Astrocyte (in vitro differentiated cells and primary cell): ENCODE results near the gene CSNK1G3. TPM values are rescaled to one million over a fixed set of nuclear protein-coding genes. Genes with fewer than 3 reads are reported as not detected.

Experiments
- DNase-seq: peaks from one replicate; pipeline ENCODE4 v3.0.0-alpha.2; 2010; ENCODE audit warnings: low read depth
- FAIRE-seq: peaks from 2 replicates; lab custom pipeline; 2011; peaks lifted over from hg19 to GRCh38; lab: Jason Lieb, UNC
- H2AFZ ChIP-seq: 2 replicates; pipeline ENCODE4 v1.6.0; 2012; ENCODE audit warnings: low read depth, low read length, inconsistent platforms
- H3K27ac ChIP-seq: 2 replicates; pipeline ENCODE4 v1.5.1; 2011; ENCODE audit warnings: low read depth, low read length, inconsistent platforms
- H3K27me3 ChIP-seq: 2 replicates; pipeline ENCODE4 v1.6.0; 2011; ENCODE audit warnings: low read length, inconsistent platforms; ENCODE audit not compliant: insufficient read depth
- H3K36me3 ChIP-seq: 2 replicates; pipeline ENCODE4 v1.5.1; 2011; ENCODE audit warnings: low read length, inconsistent platforms; ENCODE audit not compliant: insufficient read depth
- H3K4me1 ChIP-seq: 2 replicates; pipeline ENCODE4 v1.5.1; 2011; ENCODE audit warnings: low read length, inconsistent platforms; ENCODE audit not compliant: insufficient read depth
- H3K4me2 ChIP-seq: 2 replicates; pipeline ENCODE4 v1.6.0; 2012; ENCODE audit warnings: low read length, inconsistent platforms
- H3K4me3 ChIP-seq: 2 replicates; pipeline ENCODE4 v1.5.1; 2011; ENCODE audit warnings: low read depth, mild to moderate bottlenecking, low read length, inconsistent platforms; ENCODE audit not compliant: insufficient read depth
- H3K79me2 ChIP-seq: 2 replicates; pipeline ENCODE4 v1.6.0; 2012; ENCODE audit warnings: mild to moderate bottlenecking, low read length, inconsistent platforms; ENCODE audit not compliant: insufficient read depth
- H3K9ac ChIP-seq: 2 replicates; pipeline ENCODE4 v1.6.0; 2012; ENCODE audit warnings: mild to moderate bottlenecking, low read length, inconsistent platforms
- H3K9me3 ChIP-seq: 2 replicates; pipeline ENCODE4 v1.5.1; 2012; ENCODE audit warnings: low read depth, mild to moderate bottlenecking, low read length, inconsistent platforms; ENCODE audit not compliant: insufficient read depth
- H4K20me1 ChIP-seq: 2 replicates; pipeline ENCODE4 v1.6.0; 2012; ENCODE audit warnings: low read length, inconsistent platforms; ENCODE audit not compliant: insufficient read depth
- H3K27ac Mint-ChIP-seq: one replicate; pipeline ENCODE4 v1.8.0; 2021; ENCODE audit warnings: mild to moderate bottlenecking, mixed read lengths; ENCODE audit not compliant: unreplicated experiment
- H3K27me3 Mint-ChIP-seq: one replicate; pipeline ENCODE4 v1.8.0; 2021; ENCODE audit warnings: low read depth, mixed read lengths; ENCODE audit not compliant: unreplicated experiment
- H3K36me3 Mint-ChIP-seq: one replicate; pipeline ENCODE4 v1.8.0; 2021; ENCODE audit warnings: low read depth, mixed read lengths; ENCODE audit not compliant: unreplicated experiment
- H3K4me1 Mint-ChIP-seq: one replicate; pipeline ENCODE4 v1.8.0; 2021; ENCODE audit warnings: low read depth, mixed read lengths; ENCODE audit not compliant: unreplicated experiment
- H3K4me3 Mint-ChIP-seq: one replicate; pipeline ENCODE4 v1.8.0; 2021; ENCODE audit warnings: mild to moderate bottlenecking, moderate library complexity, mixed read lengths; ENCODE audit not compliant: unreplicated experiment
- H3K9me3 Mint-ChIP-seq: one replicate; pipeline ENCODE4 v1.8.0; 2021; ENCODE audit warnings: mild to moderate bottlenecking, mixed read lengths; ENCODE audit not compliant: unreplicated experiment
- EZH2 ChIP-seq: IDR thresholded peaks from 2 replicates; pipeline ENCODE4 v1.6.1; 2012; ENCODE audit warnings: mild to moderate bottlenecking, low read length, inconsistent platforms; ENCODE audit not compliant: insufficient read depth
- total RNA-seq: library from RNA; stranded (reverse); gene quantifications from 2 replicates; pipeline ENCODE4 v1.2.1, GENCODE V29; 2021
- TF ChIP-seq, protein P1 (sequence below): IDR thresholded peaks from 2 replicates; pipeline ENCODE4 v1.5.1; 2011; ENCODE audit warnings: low read depth, mild to moderate bottlenecking, inconsistent platforms, low read length, moderate library complexity; ENCODE audit not compliant: insufficient read depth

CSNK1G3 gene
- total RNA-seq, 1 donor from 2014 or later, result 59.4 TPM

DNA sequence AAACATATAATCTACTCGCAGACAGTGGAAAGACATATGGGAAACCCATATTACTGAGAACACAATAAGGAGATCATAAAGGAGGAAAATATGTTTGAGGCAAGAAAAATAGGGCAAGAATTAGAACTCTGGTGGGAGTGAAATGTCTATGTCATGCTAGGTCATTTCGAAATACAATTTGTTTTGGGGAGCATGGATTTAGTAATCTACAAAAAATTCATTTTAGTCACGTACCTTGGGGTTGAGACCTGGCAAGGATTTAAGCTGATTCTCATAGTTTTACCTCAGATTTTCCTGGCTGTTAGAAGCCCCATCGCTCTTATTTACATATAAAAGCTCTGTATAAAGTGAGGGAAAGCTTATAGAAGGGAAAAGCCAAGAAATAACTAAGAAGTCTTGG, 11.5 kb upstream of the CSNK1G3 start:
- no peaks in the 10 kb centered on the region for H3K36me3 ChIP-seq
- H3K27me3 ChIP-seq, result no peaks in the 10 kb centered on the region
- DNase-seq (no peak), FAIRE-seq (no peak)
- no peak overlapping the region for H3K4me3 ChIP-seq
- no peak overlapping the region for H3K9ac ChIP-seq
- H2AFZ ChIP-seq, result no peak overlapping the region
- H3K4me1 ChIP-seq, result peaks cover 3% of the 10 kb centered on the region
- no peaks in the 10 kb centered on the region for H3K9me3 ChIP-seq
- H3K27ac ChIP-seq, result no peak overlapping the region
- no peak for TF ChIP-seq EZH2
- TF ChIP-seq, protein P1, sequence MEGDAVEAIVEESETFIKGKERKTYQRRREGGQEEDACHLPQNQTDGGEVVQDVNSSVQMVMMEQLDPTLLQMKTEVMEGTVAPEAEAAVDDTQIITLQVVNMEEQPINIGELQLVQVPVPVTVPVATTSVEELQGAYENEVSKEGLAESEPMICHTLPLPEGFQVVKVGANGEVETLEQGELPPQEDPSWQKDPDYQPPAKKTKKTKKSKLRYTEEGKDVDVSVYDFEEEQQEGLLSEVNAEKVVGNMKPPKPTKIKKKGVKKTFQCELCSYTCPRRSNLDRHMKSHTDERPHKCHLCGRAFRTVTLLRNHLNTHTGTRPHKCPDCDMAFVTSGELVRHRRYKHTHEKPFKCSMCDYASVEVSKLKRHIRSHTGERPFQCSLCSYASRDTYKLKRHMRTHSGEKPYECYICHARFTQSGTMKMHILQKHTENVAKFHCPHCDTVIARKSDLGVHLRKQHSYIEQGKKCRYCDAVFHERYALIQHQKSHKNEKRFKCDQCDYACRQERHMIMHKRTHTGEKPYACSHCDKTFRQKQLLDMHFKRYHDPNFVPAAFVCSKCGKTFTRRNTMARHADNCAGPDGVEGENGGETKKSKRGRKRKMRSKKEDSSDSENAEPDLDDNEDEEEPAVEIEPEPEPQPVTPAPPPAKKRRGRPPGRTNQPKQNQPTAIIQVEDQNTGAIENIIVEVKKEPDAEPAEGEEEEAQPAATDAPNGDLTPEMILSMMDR, result no peak
- Mint-ChIP-seq H3K9me3 (no peaks in the 10 kb centered on the region), H3K27me3 (peaks cover 2% of the 10 kb centered on the region), H3K27ac (no peak overlapping the region), H3K36me3 (no peaks in the 10 kb centered on the region), H3K4me1 (peaks cover 1% of the 10 kb centered on the region), H3K4me3 (no peak overlapping the region)
- no peaks in the 10 kb centered on the region for H4K20me1 ChIP-seq
- no peaks in the 10 kb centered on the region for H3K79me2 ChIP-seq
- H3K4me2 ChIP-seq, result no peak overlapping the region

DNA sequence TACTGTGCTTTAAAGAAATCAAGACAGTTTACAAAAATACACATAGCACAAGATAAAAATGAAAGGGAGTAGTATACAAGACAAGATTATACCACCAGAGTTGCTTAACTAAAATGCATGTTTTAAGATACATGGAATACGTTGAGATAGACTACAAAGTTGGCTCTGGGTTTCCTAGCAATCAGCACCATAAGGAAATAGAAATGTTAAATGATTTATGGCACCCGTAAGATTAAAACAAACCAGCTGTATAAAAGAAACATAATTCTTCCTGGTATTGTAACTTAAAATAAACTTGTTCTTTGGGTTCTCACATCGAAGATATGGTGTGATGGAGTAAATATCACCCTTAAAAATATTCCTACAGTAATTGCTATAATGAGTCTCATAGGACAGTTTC, 9.9 kb upstream of the CSNK1G3 start:
- H3K36me3 Mint-ChIP-seq, result no peaks in the 10 kb centered on the region

DNA sequence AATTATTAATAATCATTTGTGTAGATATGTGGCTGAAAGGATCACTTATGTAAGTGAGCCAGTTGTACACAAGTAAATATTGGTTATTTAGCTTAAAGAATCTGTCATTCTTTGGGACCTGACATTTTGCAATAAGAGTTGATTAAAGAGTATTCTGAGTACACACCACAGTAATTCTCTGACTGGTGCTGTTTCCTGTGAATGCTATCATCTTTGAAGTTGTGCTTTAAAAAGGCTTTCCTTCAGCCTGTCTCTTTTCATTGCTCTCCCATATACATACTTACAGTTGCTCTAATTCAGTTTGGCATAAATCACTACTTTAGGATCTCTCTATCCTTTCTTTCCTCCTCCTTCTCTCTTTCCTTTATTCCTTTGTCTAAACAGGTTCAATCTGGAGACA, 8.7 kb upstream of the CSNK1G3 start:
- H3K9me3 Mint-ChIP-seq, result no peaks in the 10 kb centered on the region
- H3K27ac Mint-ChIP-seq, result no peak overlapping the region
- Histone ChIP-seq H3K4me3 (no peak overlapping the region), H3K36me3 (no peaks in the 10 kb centered on the region), H3K79me2 (no peaks in the 10 kb centered on the region), H2AFZ (no peak overlapping the region), H3K27me3 (no peaks in the 10 kb centered on the region), H4K20me1 (no peaks in the 10 kb centered on the region), H3K9ac (no peak overlapping the region), H3K4me1 (no peaks in the 10 kb centered on the region), H3K27ac (no peak overlapping the region), H3K4me2 (no peak overlapping the region), H3K9me3 (no peaks in the 10 kb centered on the region)
- no peaks in the 10 kb centered on the region for H3K4me1 Mint-ChIP-seq
- no peak overlapping the region for H3K4me3 Mint-ChIP-seq
- H3K27me3 Mint-ChIP-seq, result peaks cover 2% of the 10 kb centered on the region
- DNase-seq (no peak), FAIRE-seq (no peak)
- TF ChIP-seq EZH2, result no peak
- TF ChIP-seq, protein P1, result no peak
- H3K36me3 Mint-ChIP-seq, result no peaks in the 10 kb centered on the region

More for the DNA sequence above, 9.9 kb upstream of the CSNK1G3 start:
- Histone ChIP-seq H3K79me2 (no peaks in the 10 kb centered on the region), H3K27ac (no peak overlapping the region), H3K4me1 (no peaks in the 10 kb centered on the region), H3K9ac (no peak overlapping the region), H4K20me1 (no peaks in the 10 kb centered on the region), H3K4me2 (no peak overlapping the region), H3K36me3 (no peaks in the 10 kb centered on the region), H3K4me3 (no peak overlapping the region), H2AFZ (no peak overlapping the region), H3K9me3 (no peaks in the 10 kb centered on the region), H3K27me3 (no peaks in the 10 kb centered on the region)
- DNase-seq (no peak), FAIRE-seq (no peak)
- H3K4me1 Mint-ChIP-seq, result no peaks in the 10 kb centered on the region
- no peak overlapping the region for H3K4me3 Mint-ChIP-seq
- peaks cover 2% of the 10 kb centered on the region for H3K27me3 Mint-ChIP-seq
- H3K27ac Mint-ChIP-seq, result no peak overlapping the region
- no peaks in the 10 kb centered on the region for H3K9me3 Mint-ChIP-seq
- TF ChIP-seq EZH2, result no peak
- TF ChIP-seq, protein P1, result no peak
